Ovary (tissue), 3 donors: ENCODE results near the gene B4GALNT4.

ENCODE experiments used
- EP300 ChIP-seq: sonication (generic); formaldehyde crosslinking; IDR thresholded peaks from one replicate; pipeline ENCODE4 v1.6.1; 2017; ENCODE audit warnings: antibody characterized with exemption
- POLR2A ChIP-seq: fragments of 450-650 bp; IDR thresholded peaks from one replicate; pipeline ENCODE4 v1.6.1; 2017; ENCODE audit warnings: antibody characterized with exemption, mild to moderate bottlenecking, moderate library complexity
- TF ChIP-seq, protein P1 (sequence below), 3 donors: fragments of 450-650 bp in 2 of 3; fragments of 200-600 bp in 1 of 3; IDR thresholded peaks; one replicate each; pipeline versions ENCODE4 v1.5.1 to v1.8.0; 2016 to 2022; ENCODE audit warnings: antibody characterized with exemption in 3 of 3, mild to moderate bottlenecking in 1 of 3
- donor health status: DM: no; HTN: no; CAD: no.

GRCh38 chr11:379205-380094, 10.2 kb downstream of the B4GALNT4 start:
- TF ChIP-seq, protein P1, sequence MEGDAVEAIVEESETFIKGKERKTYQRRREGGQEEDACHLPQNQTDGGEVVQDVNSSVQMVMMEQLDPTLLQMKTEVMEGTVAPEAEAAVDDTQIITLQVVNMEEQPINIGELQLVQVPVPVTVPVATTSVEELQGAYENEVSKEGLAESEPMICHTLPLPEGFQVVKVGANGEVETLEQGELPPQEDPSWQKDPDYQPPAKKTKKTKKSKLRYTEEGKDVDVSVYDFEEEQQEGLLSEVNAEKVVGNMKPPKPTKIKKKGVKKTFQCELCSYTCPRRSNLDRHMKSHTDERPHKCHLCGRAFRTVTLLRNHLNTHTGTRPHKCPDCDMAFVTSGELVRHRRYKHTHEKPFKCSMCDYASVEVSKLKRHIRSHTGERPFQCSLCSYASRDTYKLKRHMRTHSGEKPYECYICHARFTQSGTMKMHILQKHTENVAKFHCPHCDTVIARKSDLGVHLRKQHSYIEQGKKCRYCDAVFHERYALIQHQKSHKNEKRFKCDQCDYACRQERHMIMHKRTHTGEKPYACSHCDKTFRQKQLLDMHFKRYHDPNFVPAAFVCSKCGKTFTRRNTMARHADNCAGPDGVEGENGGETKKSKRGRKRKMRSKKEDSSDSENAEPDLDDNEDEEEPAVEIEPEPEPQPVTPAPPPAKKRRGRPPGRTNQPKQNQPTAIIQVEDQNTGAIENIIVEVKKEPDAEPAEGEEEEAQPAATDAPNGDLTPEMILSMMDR (IDR thresholded peaks at IDR 0.05): no peak
- TF ChIP-seq EP300 (no peak), POLR2A (no peak)
